GM12878 (cell line): ENCODE data around the gene ASIC2.

Experiments used
- ATF7 ChIP-seq: fragments of 450-650 bp; IDR thresholded peaks from 2 replicates; pipeline ENCODE4 v1.6.1; 2016; ENCODE audit warnings: low read depth, mild to moderate bottlenecking
- GATAD2B ChIP-seq: fragments of 450-650 bp; conservative IDR thresholded peaks from 2 replicates; pipeline ENCODE4 v1.6.1; 2017; ENCODE audit warnings: low read depth, mild to moderate bottlenecking, moderate library complexity
- JUND ChIP-seq: IDR thresholded peaks from 2 replicates; pipeline ENCODE4 v1.6.1; 2012; ENCODE audit warnings: low read depth, mild to moderate bottlenecking, low read length, improper control_type of control experiment, moderate library complexity
- MYB ChIP-seq: fragments of 150-350 bp; IDR thresholded peaks from 2 replicates; pipeline ENCODE4 v1.6.1; 2014; ENCODE audit warnings: mild to moderate bottlenecking, low read depth, low read length, borderline replicate concordance
- NFIC ChIP-seq: IDR thresholded peaks from 2 replicates; pipeline ENCODE4 v1.6.1; 2012; ENCODE audit warnings: low read depth, mild to moderate bottlenecking, inconsistent platforms, low read length, moderate library complexity
- NR2C2 ChIP-seq: IDR thresholded peaks from 2 replicates; pipeline ENCODE4 v1.6.1; 2011; ENCODE audit warnings: borderline replicate concordance, low read depth; ENCODE audit not compliant: control insufficient read depth, insufficient read length
- POLR2A ChIP-seq: IDR thresholded peaks from 2 replicates; pipeline ENCODE4 v1.6.1; 2011; ENCODE audit warnings: low read depth, mild to moderate bottlenecking, low read length

DNA sequence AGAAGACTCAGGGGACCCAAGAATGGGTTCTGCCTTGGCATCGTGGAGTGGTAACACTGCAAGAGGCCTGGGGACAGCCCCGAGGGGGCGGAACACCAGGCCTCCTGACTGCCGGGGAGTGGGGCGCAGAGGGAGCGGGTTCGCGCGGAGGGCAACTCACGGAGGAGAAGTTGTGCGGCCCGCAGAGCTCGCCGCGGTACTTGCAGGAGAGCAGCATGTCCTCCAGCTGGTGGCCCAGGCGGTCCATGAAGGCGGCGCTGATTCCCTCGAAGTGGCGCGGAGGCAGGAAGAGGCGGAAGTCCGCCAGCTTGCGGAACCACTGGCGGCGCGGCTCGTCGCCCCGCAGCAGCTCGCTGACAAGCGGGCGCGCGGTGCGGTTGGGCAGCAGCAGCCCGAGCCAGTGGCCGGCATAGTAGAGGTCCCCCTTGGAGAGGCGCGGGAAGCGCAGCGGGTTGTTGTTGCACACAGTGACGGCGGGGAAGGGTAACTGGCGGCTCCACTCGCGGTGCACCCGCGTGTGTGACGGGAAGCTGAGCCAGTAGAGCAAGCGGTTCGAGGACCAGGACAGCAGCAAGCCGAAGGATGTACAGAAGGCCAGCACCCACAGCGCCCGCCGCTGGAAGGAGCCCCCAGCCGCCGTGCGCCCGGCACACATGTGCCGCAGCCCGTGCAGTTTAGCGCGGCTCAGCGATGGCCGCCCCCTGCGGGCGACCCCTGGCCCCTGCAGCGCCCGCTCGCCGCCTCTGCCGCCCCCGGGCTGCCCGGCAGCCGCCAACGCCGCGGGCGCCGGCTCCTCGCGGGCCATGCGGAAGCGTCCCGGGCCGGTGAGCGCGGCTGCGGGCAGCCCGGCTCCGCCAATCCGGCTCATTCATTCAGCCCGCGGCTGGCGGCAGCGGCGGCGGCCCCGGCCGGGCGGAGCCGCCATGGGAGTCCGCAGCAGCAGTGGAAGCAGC lies 1.6 kb downstream of the ASIC2 start:
- TF ChIP-seq GATAD2B (no peak), ATF7 (no peak), JUND (no peak), MYB (no peak), POLR2A (no peak), NR2C2 (no peak), NFIC (no peak)
